Heart left ventricle (tissue), 13 donors: Measurements from ENCODE around the gene FNDC11.

Experiments used
- POLR2A ChIP-seq, 2 donors: fragments of 450-650 bp; IDR thresholded peaks; one replicate each; pipeline ENCODE4 v1.6.1; 2017; ENCODE audit warnings: antibody characterized with exemption in 2 of 2, mild to moderate bottlenecking in 2 of 2, moderate library complexity in 2 of 2
- TF ChIP-seq, protein P1 (sequence below), 12 donors: fragments of 200-600 bp; sonication (generic) in 4 of 12; IDR thresholded peaks; one replicate each; pipeline versions ENCODE4 v1.5.0 to v1.8.0; 2018 to 2022; ENCODE audit warnings: antibody characterized with exemption in 12 of 12, mild to moderate bottlenecking in 5 of 12
- donor health status: ischemic (EF 13 %, LVEDD 7.1; RV severe dilation, severe dysfunction).
- donor health status: DM: no; HTN: yes; CAD: no.
- donor health status: DM: no; HTN: no; CAD: no.
- donor health status: ischemic (EF 25% LVEDD 6.9; RV normal size, moderate dysfunction).
- donor health status: ischemic (EF 25% LVEDD 5.7; RV mildly dilated, moderate dysfunction).
- donor health status: ischemic (EF 35%, LVEDD 5.7; RV mildly dilated, moderate dysfunction).
- donor health status: nonischemic (EF 11% LVEDD 7.7; RV severe dilation, severe dysfunction).
- donor health status: DM: yes; HTN: yes; CAD: no.
- donor health status: PGD.
- donor health status: ischemic (EF 29% LVEDD 5.4; RV normal size, mild dysfunction).
- donor health status: nonischemic (EF 23%, LVEDD 6.1; RV moderate dilation, normal function).

DNA sequence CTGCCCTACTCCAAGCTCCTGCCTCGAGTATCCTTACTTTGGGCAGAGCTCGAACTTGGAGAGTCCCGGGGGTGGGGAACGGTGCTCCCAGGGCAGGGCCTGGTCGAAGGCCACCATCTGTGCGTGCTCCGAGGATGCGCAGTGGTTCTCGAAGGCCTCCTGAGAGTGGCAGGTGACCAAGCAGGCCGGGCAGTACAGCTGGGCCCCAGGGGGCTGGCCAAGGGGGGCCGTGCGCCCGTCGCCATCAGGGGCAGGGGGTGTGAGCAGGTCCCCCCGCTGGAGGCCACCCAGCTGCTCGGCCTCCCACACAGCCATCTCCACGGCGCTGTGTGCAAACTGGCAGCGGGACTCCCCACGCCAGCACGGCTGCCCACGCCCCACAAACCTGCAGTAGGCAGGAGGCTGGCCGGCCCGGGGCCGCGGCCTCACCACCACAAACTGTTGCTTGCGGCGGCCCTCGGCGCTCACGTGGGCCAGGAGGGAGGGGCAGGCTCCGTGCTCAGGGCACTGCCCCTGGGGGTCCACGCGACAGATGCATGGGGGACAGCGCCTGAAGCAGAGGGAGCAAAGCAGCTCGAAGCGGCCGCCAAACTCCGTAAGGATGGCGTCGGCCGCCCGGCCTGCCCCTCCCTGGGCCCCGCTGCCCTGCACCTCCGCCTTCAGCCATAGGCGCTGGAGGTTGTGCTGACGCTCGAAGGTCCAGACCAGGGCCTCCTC lies 18.3 kb downstream of the FNDC11 start:
- TF ChIP-seq, protein P1, sequence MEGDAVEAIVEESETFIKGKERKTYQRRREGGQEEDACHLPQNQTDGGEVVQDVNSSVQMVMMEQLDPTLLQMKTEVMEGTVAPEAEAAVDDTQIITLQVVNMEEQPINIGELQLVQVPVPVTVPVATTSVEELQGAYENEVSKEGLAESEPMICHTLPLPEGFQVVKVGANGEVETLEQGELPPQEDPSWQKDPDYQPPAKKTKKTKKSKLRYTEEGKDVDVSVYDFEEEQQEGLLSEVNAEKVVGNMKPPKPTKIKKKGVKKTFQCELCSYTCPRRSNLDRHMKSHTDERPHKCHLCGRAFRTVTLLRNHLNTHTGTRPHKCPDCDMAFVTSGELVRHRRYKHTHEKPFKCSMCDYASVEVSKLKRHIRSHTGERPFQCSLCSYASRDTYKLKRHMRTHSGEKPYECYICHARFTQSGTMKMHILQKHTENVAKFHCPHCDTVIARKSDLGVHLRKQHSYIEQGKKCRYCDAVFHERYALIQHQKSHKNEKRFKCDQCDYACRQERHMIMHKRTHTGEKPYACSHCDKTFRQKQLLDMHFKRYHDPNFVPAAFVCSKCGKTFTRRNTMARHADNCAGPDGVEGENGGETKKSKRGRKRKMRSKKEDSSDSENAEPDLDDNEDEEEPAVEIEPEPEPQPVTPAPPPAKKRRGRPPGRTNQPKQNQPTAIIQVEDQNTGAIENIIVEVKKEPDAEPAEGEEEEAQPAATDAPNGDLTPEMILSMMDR (IDR thresholded peaks at IDR 0.05): no peak
- TF ChIP-seq POLR2A (IDR thresholded peaks at IDR 0.05): no peak
